ENCODE data around the gene TAPT1. TPM values are rescaled to one million over a fixed set of nuclear protein-coding genes. Genes with fewer than 3 reads are reported as not detected.
"Not testable (repeated sequence)": the region's sequence is repeated elsewhere in the genome, so short reads cannot be mapped to it uniquely, and the experiment has no call there.

The TAPT1 gene
- polyA plus RNA-seq, 1 of the 3 experiments (the other 2 are of a cell fraction): 6.2 TPM

DNA sequence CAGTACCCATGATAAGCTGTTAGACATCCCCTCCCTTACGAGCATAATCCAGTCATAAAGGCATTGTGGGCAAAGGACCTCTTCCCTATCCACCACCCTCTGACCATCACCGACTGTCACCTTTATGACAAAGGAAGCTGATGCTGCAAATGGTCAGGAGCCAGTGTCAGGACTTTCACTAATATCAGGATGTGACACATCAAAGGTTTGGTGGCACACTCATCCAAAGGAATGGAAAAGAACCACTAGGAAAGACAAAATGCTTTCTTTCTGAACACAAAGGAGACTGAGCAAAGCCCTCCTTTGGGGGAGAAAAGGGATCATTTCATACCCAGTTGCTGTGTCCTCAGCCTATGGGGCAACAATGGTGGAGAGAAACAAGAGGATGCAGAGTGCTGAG, 75.6 kb downstream of the TAPT1 start:
- no peak overlapping the region for H3K9ac ChIP-seq
- DNase-seq: no peak
- POLR2A ChIA-PET: no interaction called here
- H3K4me2 ChIP-seq: no peak overlapping the region
- TF ChIP-seq, protein P1, sequence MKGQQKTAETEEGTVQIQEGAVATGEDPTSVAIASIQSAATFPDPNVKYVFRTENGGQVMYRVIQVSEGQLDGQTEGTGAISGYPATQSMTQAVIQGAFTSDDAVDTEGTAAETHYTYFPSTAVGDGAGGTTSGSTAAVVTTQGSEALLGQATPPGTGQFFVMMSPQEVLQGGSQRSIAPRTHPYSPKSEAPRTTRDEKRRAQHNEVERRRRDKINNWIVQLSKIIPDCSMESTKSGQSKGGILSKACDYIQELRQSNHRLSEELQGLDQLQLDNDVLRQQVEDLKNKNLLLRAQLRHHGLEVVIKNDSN (IDR thresholded peaks at IDR 0.05; ENCODE audit: borderline replicate concordance, low read depth): no peak
- no peak for TF ChIP-seq NRF1 (IDR thresholded peaks at IDR 0.05; ENCODE audit: low read depth, low read length)
- TF ChIP-seq FOSL2 (IDR thresholded peaks at IDR 0.05; ENCODE audit: borderline replicate concordance, low read depth): no peak
- TF ChIP-seq CTCF (IDR thresholded peaks at IDR 0.05): no peak
- CTCF ChIA-PET: no interaction called here
- H3K27me3 ChIP-seq (ENCODE audit: insufficient read depth): no peaks in the 10 kb centered on the region
- no peaks in the 10 kb centered on the region for H3K9me2 ChIP-seq
- H3K36me3 ChIP-seq (replicated peaks in 1 of 2; ENCODE audit: control insufficient read depth in 1 of 2, insufficient read depth in 2 of 2, low read length in 1 of 2): no peaks in the 10 kb centered on the region
- H4K20me1 ChIP-seq (ENCODE audit: insufficient read depth): no peaks in the 10 kb centered on the region
- H3K4me3 ChIP-seq (ENCODE audit: low read depth in 2 of 2, low read length in 1 of 2): no peak overlapping the region
- H3K79me2 ChIP-seq (ENCODE audit: insufficient read depth): no peaks in the 10 kb centered on the region
- 76% methylated on average over 2 of the region's 2 CpGs for WGBS (ENCODE audit: low lambda C conversion rate)
- H3K4me1 ChIP-seq (ENCODE audit: control insufficient read depth in 1 of 2, insufficient read depth in 2 of 2, low read depth in 1 of 2, low read length in 1 of 2): peaks cover 0 to 5% of the 10 kb centered on the region in 2 experiments; a peak in 1 of 4 replicates
- H3F3A ChIP-seq (replicated peaks; ENCODE audit: insufficient read depth): no peaks in the 10 kb centered on the region
- H3K27ac ChIP-seq (ENCODE audit: low read depth in 2 of 2, low read length in 1 of 2): no peak overlapping the region
- H3K9me3 ChIP-seq: no peaks in the 10 kb centered on the region
- no peak overlapping the region for H2AFZ ChIP-seq (ENCODE audit: low read depth)

GRCh38 chr4:16144913-16145312, 81.4 kb downstream of the TAPT1 start:
- whole genome bisulfite sequencing (ENCODE audit: low lambda C conversion rate): 69% methylated on average over 9 of the region's 9 CpGs
- H3K4me3 ChIP-seq (ENCODE audit: low read depth in 2 of 2, low read length in 1 of 2); CTCF ChIA-PET; DNase-seq; H3K4me1 ChIP-seq (ENCODE audit: control insufficient read depth in 1 of 2, insufficient read depth in 2 of 2, low read depth in 1 of 2, low read length in 1 of 2); H4K20me1 ChIP-seq (ENCODE audit: insufficient read depth); H3K27ac ChIP-seq (ENCODE audit: low read depth in 2 of 2, low read length in 1 of 2); H3K9me3 ChIP-seq; H3K9me2 ChIP-seq; H3K79me2 ChIP-seq (ENCODE audit: insufficient read depth); H3K36me3 ChIP-seq (replicated peaks in 1 of 2; ENCODE audit: control insufficient read depth in 1 of 2, insufficient read depth in 2 of 2, low read length in 1 of 2); H3K9ac ChIP-seq; POLR2A ChIA-PET; H2AFZ ChIP-seq (ENCODE audit: low read depth); H3K27me3 ChIP-seq (ENCODE audit: insufficient read depth); H3F3A ChIP-seq (replicated peaks; ENCODE audit: insufficient read depth); H3K4me2 ChIP-seq: not testable (repeated sequence)

- Histone ChIP-seq H3K27ac (ENCODE audit: low read depth in 2 of 2, low read length in 1 of 2) (no peak overlapping the region), H3K4me2 (no peak overlapping the region), H2AFZ (ENCODE audit: low read depth) (no peak overlapping the region), H3K4me1 (ENCODE audit: control insufficient read depth in 1 of 2, insufficient read depth in 2 of 2, low read depth in 1 of 2, low read length in 1 of 2) (peaks cover 0 to 4% of the 10 kb centered on the region in 2 experiments; a peak in 1 of 4 replicates), H3K79me2 (ENCODE audit: insufficient read depth) (no peaks in the 10 kb centered on the region), H3K9me2 (no peaks in the 10 kb centered on the region), H3K36me3 (replicated peaks in 1 of 2; ENCODE audit: control insufficient read depth in 1 of 2, insufficient read depth in 2 of 2, low read length in 1 of 2) (no peaks in the 10 kb centered on the region), H3K9ac (no peak overlapping the region), H3K27me3 (ENCODE audit: insufficient read depth) (no peaks in the 10 kb centered on the region), H3K9me3 (no peaks in the 10 kb centered on the region), H3F3A (replicated peaks; ENCODE audit: insufficient read depth) (no peaks in the 10 kb centered on the region), H4K20me1 (ENCODE audit: insufficient read depth) (no peaks in the 10 kb centered on the region), H3K4me3 (ENCODE audit: low read depth in 2 of 2, low read length in 1 of 2) (no peak overlapping the region)
- CTCF ChIA-PET: interaction anchor here (1.1 kb wide), 1 partner anchor 13 kb away, joined by 3 read pairs; no protein-coding TSS in a partner anchor
- TF ChIP-seq YY1 (IDR thresholded peaks at IDR 0.05; ENCODE audit: low read depth): no peak
- POLR2A ChIA-PET: no interaction called here
- 62% methylated on average over 4 of the region's 5 CpGs for WGBS (ENCODE audit: low lambda C conversion rate)
- no peak for DNase-seq
Measured at GRCh38 chr4:16142598-16143310, 83.5 kb downstream of the TAPT1 start.
